ENCODE data around the gene INAFM1. TPM values are rescaled to one million over a fixed set of nuclear protein-coding genes. Genes with fewer than 3 reads are reported as not detected.

INAFM1 gene
- total RNA-seq, 1 experiment from 2014 or later, result 8.1 TPM

DNA sequence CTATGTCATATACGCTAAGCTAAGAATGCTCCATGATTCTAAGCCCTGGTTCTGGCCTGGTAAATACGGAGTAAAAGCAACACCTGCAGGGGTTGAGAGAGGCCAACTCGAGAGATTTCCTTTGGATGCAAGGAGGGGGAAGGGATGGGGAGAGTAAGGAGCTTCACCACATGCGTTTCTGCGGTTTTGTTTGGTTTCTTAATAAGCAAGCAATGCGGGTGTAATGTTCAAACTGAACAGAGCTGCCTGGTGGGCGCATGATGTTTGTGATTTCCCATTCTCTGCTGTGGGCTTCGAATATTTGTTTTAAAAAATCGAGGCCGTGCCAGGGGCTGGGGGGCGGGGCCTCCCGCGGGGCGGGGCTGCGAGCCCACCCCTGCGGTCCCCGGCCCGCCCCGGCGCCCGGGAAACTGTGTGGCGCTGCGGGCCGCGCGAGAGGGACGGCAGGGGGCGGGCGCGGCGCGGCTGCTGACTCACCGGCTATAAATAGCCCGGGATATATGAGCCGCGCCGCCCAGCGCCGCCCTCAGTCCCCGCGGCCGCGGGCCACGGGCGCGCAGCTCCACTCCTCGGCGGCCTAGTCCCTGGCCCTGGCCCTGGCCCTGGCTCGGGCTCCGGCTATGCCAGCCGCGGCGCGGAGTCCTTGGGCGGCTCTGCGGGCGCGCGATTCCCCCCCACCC lies 48.8 kb upstream of the INAFM1 start:
- DNase-seq (ENCODE audit: low spot score), result peak; percentile 84
- Mint-ChIP-seq H3K27me3 (ENCODE audit: low read depth) (no peaks in the 10 kb centered on the region; the same call in 1 of the 2 replicates), H3K9me3 (no peaks in the 10 kb centered on the region), H3K36me3 (peaks cover 12% of the 10 kb centered on the region), H3K4me1 (peaks cover 16% of the 10 kb centered on the region), H3K4me3 (peak overlapping the region; percentile 43), H3K27ac (peak overlapping the region; percentile 95)
- ChIA-PET CTCF (interaction anchor here (0.6 to 9.0 kb wide), 12 partner anchors 12 to 289 kb away, joined by 3 to 136 read pairs (median 4); partner anchors contain the start of genes CCDC9, NAPA and SAE1), POLR2A (interaction anchor here (0.5 to 3.9 kb wide), 15 partner anchors 8 to 1030 kb away, joined by 3 to 61 read pairs (median 4); partner anchors contain the start of genes CARD8, CCDC9, INAFM1 and ZC3H4)
- peak; percentile 18 for ATAC-seq
- TF ChIP-seq ATF1 (CRISPR knock-in tag; IDR thresholded peaks at IDR 0.05) (no peak), PRRX2 (CRISPR knock-in tag; IDR thresholded peaks at IDR 0.05) (0 out of 2 replicates have a peak, but pooled peaks have one; percentile 63), MXD4 (CRISPR knock-in tag; IDR thresholded peaks at IDR 0.05; ENCODE audit: borderline replicate concordance) (no peak), TEAD1 (CRISPR knock-in tag; IDR thresholded peaks at IDR 0.05) (no peak), FOXK1 (CRISPR knock-in tag; IDR thresholded peaks at IDR 0.05) (peak; percentile 59; the same call in 1 of the 2 replicates), NR1H2 (CRISPR knock-in tag; IDR thresholded peaks at IDR 0.05) (no peak), ZNF263 (CRISPR knock-in tag; IDR thresholded peaks at IDR 0.05; ENCODE audit: low read depth) (no peak), TP53 (CRISPR knock-in tag; IDR thresholded peaks at IDR 0.05) (no peak), NFATC4 (CRISPR knock-in tag; IDR thresholded peaks at IDR 0.05) (peak; percentile 93), CBFB (CRISPR knock-in tag; IDR thresholded peaks at IDR 0.05; ENCODE audit: low read depth) (no peak), NR2C2 (CRISPR knock-in tag; IDR thresholded peaks at IDR 0.05) (no peak), SMAD3 (CRISPR knock-in tag; IDR thresholded peaks at IDR 0.05; ENCODE audit: borderline replicate concordance) (no peak), SOX15 (CRISPR knock-in tag; IDR thresholded peaks at IDR 0.05) (no peak), GRHL2 (CRISPR knock-in tag; IDR thresholded peaks at IDR 0.05; ENCODE audit: insufficient replicate concordance, severe bottlenecking) (no peak), ZNF138 (CRISPR knock-in tag; conservative IDR thresholded peaks at IDR 0.05) (no peak), IRF2 (CRISPR knock-in tag; IDR thresholded peaks at IDR 0.05; ENCODE audit: borderline replicate concordance, low read depth) (no peak), KAT7 (CRISPR knock-in tag; IDR thresholded peaks at IDR 0.05; ENCODE audit: borderline replicate concordance) (no peak), ZNF396 (CRISPR knock-in tag; IDR thresholded peaks at IDR 0.05; ENCODE audit: borderline replicate concordance) (no peak)
- TF ChIP-seq, protein P1, sequence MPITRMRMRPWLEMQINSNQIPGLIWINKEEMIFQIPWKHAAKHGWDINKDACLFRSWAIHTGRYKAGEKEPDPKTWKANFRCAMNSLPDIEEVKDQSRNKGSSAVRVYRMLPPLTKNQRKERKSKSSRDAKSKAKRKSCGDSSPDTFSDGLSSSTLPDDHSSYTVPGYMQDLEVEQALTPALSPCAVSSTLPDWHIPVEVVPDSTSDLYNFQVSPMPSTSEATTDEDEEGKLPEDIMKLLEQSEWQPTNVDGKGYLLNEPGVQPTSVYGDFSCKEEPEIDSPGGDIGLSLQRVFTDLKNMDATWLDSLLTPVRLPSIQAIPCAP (CRISPR knock-in tag; IDR thresholded peaks at IDR 0.05), result peak; percentile 14; the same call in 1 of the 2 replicates
- TF ChIP-seq, protein P2, sequence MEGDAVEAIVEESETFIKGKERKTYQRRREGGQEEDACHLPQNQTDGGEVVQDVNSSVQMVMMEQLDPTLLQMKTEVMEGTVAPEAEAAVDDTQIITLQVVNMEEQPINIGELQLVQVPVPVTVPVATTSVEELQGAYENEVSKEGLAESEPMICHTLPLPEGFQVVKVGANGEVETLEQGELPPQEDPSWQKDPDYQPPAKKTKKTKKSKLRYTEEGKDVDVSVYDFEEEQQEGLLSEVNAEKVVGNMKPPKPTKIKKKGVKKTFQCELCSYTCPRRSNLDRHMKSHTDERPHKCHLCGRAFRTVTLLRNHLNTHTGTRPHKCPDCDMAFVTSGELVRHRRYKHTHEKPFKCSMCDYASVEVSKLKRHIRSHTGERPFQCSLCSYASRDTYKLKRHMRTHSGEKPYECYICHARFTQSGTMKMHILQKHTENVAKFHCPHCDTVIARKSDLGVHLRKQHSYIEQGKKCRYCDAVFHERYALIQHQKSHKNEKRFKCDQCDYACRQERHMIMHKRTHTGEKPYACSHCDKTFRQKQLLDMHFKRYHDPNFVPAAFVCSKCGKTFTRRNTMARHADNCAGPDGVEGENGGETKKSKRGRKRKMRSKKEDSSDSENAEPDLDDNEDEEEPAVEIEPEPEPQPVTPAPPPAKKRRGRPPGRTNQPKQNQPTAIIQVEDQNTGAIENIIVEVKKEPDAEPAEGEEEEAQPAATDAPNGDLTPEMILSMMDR (IDR thresholded peaks at IDR 0.05), result no peak
- TF ChIP-seq, protein P3, sequence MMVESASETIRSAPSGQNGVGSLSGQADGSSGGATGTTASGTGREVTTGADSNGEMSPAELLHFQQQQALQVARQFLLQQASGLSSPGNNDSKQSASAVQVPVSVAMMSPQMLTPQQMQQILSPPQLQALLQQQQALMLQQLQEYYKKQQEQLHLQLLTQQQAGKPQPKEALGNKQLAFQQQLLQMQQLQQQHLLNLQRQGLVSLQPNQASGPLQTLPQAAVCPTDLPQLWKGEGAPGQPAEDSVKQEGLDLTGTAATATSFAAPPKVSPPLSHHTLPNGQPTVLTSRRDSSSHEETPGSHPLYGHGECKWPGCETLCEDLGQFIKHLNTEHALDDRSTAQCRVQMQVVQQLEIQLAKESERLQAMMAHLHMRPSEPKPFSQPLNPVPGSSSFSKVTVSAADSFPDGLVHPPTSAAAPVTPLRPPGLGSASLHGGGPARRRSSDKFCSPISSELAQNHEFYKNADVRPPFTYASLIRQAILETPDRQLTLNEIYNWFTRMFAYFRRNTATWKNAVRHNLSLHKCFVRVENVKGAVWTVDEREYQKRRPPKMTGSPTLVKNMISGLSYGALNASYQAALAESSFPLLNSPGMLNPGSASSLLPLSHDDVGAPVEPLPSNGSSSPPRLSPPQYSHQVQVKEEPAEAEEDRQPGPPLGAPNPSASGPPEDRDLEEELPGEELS (CRISPR knock-in tag; IDR thresholded peaks at IDR 0.05), result no peak
- TF ChIP-seq, protein P4, sequence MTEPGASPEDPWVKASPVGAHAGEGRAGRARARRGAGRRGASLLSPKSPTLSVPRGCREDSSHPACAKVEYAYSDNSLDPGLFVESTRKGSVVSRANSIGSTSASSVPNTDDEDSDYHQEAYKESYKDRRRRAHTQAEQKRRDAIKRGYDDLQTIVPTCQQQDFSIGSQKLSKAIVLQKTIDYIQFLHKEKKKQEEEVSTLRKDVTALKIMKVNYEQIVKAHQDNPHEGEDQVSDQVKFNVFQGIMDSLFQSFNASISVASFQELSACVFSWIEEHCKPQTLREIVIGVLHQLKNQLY (CRISPR knock-in tag; IDR thresholded peaks at IDR 0.05), result 0 out of 2 replicates have a peak, but pooled peaks have one; percentile 57
- TF ChIP-seq, protein P5, sequence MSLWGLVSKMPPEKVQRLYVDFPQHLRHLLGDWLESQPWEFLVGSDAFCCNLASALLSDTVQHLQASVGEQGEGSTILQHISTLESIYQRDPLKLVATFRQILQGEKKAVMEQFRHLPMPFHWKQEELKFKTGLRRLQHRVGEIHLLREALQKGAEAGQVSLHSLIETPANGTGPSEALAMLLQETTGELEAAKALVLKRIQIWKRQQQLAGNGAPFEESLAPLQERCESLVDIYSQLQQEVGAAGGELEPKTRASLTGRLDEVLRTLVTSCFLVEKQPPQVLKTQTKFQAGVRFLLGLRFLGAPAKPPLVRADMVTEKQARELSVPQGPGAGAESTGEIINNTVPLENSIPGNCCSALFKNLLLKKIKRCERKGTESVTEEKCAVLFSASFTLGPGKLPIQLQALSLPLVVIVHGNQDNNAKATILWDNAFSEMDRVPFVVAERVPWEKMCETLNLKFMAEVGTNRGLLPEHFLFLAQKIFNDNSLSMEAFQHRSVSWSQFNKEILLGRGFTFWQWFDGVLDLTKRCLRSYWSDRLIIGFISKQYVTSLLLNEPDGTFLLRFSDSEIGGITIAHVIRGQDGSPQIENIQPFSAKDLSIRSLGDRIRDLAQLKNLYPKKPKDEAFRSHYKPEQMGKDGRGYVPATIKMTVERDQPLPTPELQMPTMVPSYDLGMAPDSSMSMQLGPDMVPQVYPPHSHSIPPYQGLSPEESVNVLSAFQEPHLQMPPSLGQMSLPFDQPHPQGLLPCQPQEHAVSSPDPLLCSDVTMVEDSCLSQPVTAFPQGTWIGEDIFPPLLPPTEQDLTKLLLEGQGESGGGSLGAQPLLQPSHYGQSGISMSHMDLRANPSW (CRISPR knock-in tag; conservative IDR thresholded peaks at IDR 0.05; ENCODE audit: low read depth), result no peak
- TF ChIP-seq, protein P6, sequence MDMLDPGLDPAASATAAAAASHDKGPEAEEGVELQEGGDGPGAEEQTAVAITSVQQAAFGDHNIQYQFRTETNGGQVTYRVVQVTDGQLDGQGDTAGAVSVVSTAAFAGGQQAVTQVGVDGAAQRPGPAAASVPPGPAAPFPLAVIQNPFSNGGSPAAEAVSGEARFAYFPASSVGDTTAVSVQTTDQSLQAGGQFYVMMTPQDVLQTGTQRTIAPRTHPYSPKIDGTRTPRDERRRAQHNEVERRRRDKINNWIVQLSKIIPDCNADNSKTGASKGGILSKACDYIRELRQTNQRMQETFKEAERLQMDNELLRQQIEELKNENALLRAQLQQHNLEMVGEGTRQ (CRISPR knock-in tag; IDR thresholded peaks at IDR 0.05), result no peak
- TF ChIP-seq, protein P7, sequence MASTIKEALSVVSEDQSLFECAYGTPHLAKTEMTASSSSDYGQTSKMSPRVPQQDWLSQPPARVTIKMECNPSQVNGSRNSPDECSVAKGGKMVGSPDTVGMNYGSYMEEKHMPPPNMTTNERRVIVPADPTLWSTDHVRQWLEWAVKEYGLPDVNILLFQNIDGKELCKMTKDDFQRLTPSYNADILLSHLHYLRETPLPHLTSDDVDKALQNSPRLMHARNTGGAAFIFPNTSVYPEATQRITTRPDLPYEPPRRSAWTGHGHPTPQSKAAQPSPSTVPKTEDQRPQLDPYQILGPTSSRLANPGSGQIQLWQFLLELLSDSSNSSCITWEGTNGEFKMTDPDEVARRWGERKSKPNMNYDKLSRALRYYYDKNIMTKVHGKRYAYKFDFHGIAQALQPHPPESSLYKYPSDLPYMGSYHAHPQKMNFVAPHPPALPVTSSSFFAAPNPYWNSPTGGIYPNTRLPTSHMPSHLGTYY (CRISPR knock-in tag; IDR thresholded peaks at IDR 0.05), result no peak
- TF ChIP-seq, protein P8, sequence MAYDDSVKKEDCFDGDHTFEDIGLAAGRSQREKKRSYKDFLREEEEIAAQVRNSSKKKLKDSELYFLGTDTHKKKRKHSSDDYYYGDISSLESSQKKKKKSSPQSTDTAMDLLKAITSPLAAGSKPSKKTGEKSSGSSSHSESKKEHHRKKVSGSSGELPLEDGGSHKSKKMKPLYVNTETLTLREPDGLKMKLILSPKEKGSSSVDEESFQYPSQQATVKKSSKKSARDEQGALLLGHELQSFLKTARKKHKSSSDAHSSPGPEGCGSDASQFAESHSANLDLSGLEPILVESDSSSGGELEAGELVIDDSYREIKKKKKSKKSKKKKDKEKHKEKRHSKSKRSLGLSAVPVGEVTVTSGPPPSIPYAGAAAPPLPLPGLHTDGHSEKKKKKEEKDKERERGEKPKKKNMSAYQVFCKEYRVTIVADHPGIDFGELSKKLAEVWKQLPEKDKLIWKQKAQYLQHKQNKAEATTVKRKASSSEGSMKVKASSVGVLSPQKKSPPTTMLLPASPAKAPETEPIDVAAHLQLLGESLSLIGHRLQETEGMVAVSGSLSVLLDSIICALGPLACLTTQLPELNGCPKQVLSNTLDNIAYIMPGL (CRISPR knock-in tag; IDR thresholded peaks at IDR 0.05), result no peak

Data from WTC11 (cell line).